HepG2 (cell line): ENCODE results near the gene NIBAN1. TPM values are rescaled to one million over a fixed set of nuclear protein-coding genes. Genes with fewer than 3 reads are reported as not detected.

Source experiments
- ATAC-seq: fragments of 200-7000 bp; cut with Tn5 transposase; 3 replicates; pipeline ENCODE4 v1.9.1; 2020; ENCODE audit warnings: mild to moderate bottlenecking, moderate library complexity
- BruUV-seq: library from RNA; stranded (reverse); fragments of 400-500 nt; replicated peaks from 2 replicates; lab custom pipeline; 2021; lab: Mats Ljungman, UMichigan
- CTCF ChIA-PET: fragments of 300-600 bp; formaldehyde crosslinking; extraction: SDS; loops from one replicate; lab custom pipeline; 2021; ENCODE audit warnings: low total read pairs, inconsistent platforms, low intra/inter-chr PET ratio; lab: Yijun Ruan, JAX
- POLR2A ChIA-PET: fragments of 350-600 bp; sonication (Branson Sonifier 250); formaldehyde crosslinking; loops from one replicate; lab custom pipeline; 2020; ENCODE audit warnings: antibody characterized with exemption, inconsistent platforms; lab: Yijun Ruan, JAX
- DNase-seq: peaks from one replicate; pipeline ENCODE4 v3.0.0-alpha.2; 2015; ENCODE audit warnings: low spot score
- FAIRE-seq: peaks from 3 replicates; lab custom pipeline; 2011; peaks lifted over from hg19 to GRCh38; lab: Jason Lieb, UNC
- H2AFZ ChIP-seq: one replicate; pipeline ENCODE4 v1.6.1; 2011; ENCODE audit warnings: low read length, inconsistent platforms
- H3K27ac ChIP-seq: fragments of 300-600 bp; 3 replicates; pipeline ENCODE4 v1.8.0; 2011; ENCODE audit warnings: mixed run types, mild to moderate bottlenecking, mixed read lengths, low read length, inconsistent platforms; ENCODE audit not compliant: insufficient read depth; ENCODE audit errors: extremely low read length
- H3K27me3 ChIP-seq, 2 experiments: fragments of 200-600 bp in 1 of 2; 2 replicates in 1 of 2; 3 replicates in 1 of 2; pipeline versions ENCODE4 v1.6.0 to v1.8.0; 2011; ENCODE audit warnings: low read length in 2 of 2, mild to moderate bottlenecking in 2 of 2, moderate library complexity in 2 of 2, inconsistent platforms in 1 of 2; ENCODE audit not compliant: insufficient read depth in 2 of 2, control insufficient read depth in 1 of 2
- H3K36me3 ChIP-seq, 2 experiments: fragments of 200-600 bp in 1 of 2; replicated peaks in 1 of 2; 2 replicates in 1 of 2; 3 replicates in 1 of 2; pipeline versions ENCODE4 v1.5.1 to v1.8.0; 2011; ENCODE audit warnings: low read length in 2 of 2, inconsistent platforms in 1 of 2; ENCODE audit not compliant: insufficient read depth in 2 of 2, control insufficient read depth in 1 of 2
- H3K4me1 ChIP-seq: 2 replicates; pipeline ENCODE4 v1.5.1; 2012; ENCODE audit warnings: low read length, inconsistent platforms; ENCODE audit not compliant: insufficient read depth
- H3K4me2 ChIP-seq: 2 replicates; pipeline ENCODE4 v1.6.0; 2011; ENCODE audit warnings: low read depth, low read length, inconsistent platforms
- H3K4me3 ChIP-seq, 3 experiments: fragments of 200-600 bp in 1 of 3; sonication (generic), shearing (Covaris generic) in 1 of 3; replicated peaks in 1 of 3; 2 replicates each; pipeline ENCODE4 v1.5.1; 2011 to 2016; ENCODE audit warnings: low read length in 3 of 3, inconsistent platforms in 2 of 3, low read depth in 2 of 3, mild to moderate bottlenecking in 2 of 3, control low read depth in 1 of 3, mixed read lengths in 1 of 3; ENCODE audit not compliant: insufficient read depth in 1 of 3
- H3K79me2 ChIP-seq: one replicate; pipeline ENCODE4 v1.6.1; 2011; ENCODE audit warnings: low read length, inconsistent platforms; ENCODE audit not compliant: insufficient read depth
- H3K9ac ChIP-seq: 2 replicates; pipeline ENCODE4 v1.6.0; 2011; ENCODE audit warnings: mild to moderate bottlenecking, low read depth, low read length, inconsistent platforms; ENCODE audit not compliant: insufficient read depth
- H3K9me3 ChIP-seq: 2 replicates; pipeline ENCODE4 v1.5.1; 2012; ENCODE audit warnings: mild to moderate bottlenecking, low read length
- H4K20me1 ChIP-seq: 2 replicates; pipeline ENCODE4 v1.6.0; 2011; ENCODE audit warnings: inconsistent platforms, mild to moderate bottlenecking, low read length, moderate library complexity; ENCODE audit not compliant: insufficient read depth
- BCL3 ChIP-seq: sonication (generic); formaldehyde crosslinking; IDR thresholded peaks from 2 replicates; pipeline ENCODE4 v1.5.1; 2020; ENCODE audit warnings: mild to moderate bottlenecking, missing genetic modification reagents, moderate library complexity
- GABPB1 ChIP-seq: IDR thresholded peaks from 2 replicates; pipeline ENCODE4 v1.6.1; 2016; ENCODE audit warnings: mild to moderate bottlenecking, missing genetic modification reagents, moderate library complexity, missing compliant biosample characterization
- JUND ChIP-seq: sonication (generic); formaldehyde crosslinking; IDR thresholded peaks from 2 replicates; pipeline ENCODE4 v1.8.0; 2022; ENCODE audit warnings: mild to moderate bottlenecking, missing genetic modification reagents
- LBX2 ChIP-seq: sonication (generic); formaldehyde crosslinking; IDR thresholded peaks from 2 replicates; pipeline ENCODE4 v1.5.0; 2020; ENCODE audit warnings: missing genetic modification reagents, mild to moderate bottlenecking, borderline replicate concordance
- TARDBP ChIP-seq: sonication (generic); formaldehyde crosslinking; IDR thresholded peaks from 2 replicates; pipeline ENCODE4 v1.8.0; 2022; ENCODE audit warnings: mild to moderate bottlenecking, missing genetic modification reagents
- TEAD3 ChIP-seq: optimal IDR thresholded peaks from 2 replicates; pipeline ENCODE3; 2016; ENCODE audit warnings: borderline replicate concordance
- TGIF2 ChIP-seq: IDR thresholded peaks from 2 replicates; pipeline ENCODE4 v1.6.1; 2016; ENCODE audit warnings: control low read depth, missing compliant biosample characterization
- ZBTB1 ChIP-seq: sonication (generic); formaldehyde crosslinking; IDR thresholded peaks from 2 replicates; pipeline ENCODE4 v1.4.0; 2020; ENCODE audit warnings: missing genetic modification reagents, borderline replicate concordance
- ZHX2 ChIP-seq, 2 experiments: sonication (generic) in 1 of 2; formaldehyde crosslinking in 1 of 2; IDR thresholded peaks; 2 replicates each; pipeline versions ENCODE4 v1.6.1 to v1.9.0; 2014 to 2022; ENCODE audit warnings: antibody characterized with exemption in 1 of 2, borderline replicate concordance in 1 of 2, inconsistent platforms in 1 of 2, low read depth in 1 of 2, missing genetic modification reagents in 1 of 2
- ZNF513 ChIP-seq: sonication (generic); formaldehyde crosslinking; conservative IDR thresholded peaks from 2 replicates; pipeline ENCODE4 v1.5.0; 2020; ENCODE audit warnings: missing genetic modification reagents
- ZNF619 ChIP-seq: sonication (generic); formaldehyde crosslinking; IDR thresholded peaks from 2 replicates; pipeline ENCODE4 v1.4.0; 2020; ENCODE audit warnings: mild to moderate bottlenecking, missing genetic modification reagents
- ZNF7 ChIP-seq: IDR thresholded peaks from 2 replicates; pipeline ENCODE4 v1.6.1; 2016; ENCODE audit warnings: missing biosample characterization, missing genetic modification reagents
- ZNF790 ChIP-seq: sonication (generic); formaldehyde crosslinking; IDR thresholded peaks from 2 replicates; pipeline ENCODE4 v1.8.0; 2022; ENCODE audit warnings: missing genetic modification reagents, mild to moderate bottlenecking, borderline replicate concordance
- ZNF841 ChIP-seq: sonication (generic); formaldehyde crosslinking; IDR thresholded peaks from 2 replicates; pipeline ENCODE4 v1.8.1; 2023; ENCODE audit warnings: missing genetic modification reagents, borderline replicate concordance
- ZNF883 ChIP-seq: sonication (generic); formaldehyde crosslinking; IDR thresholded peaks from 2 replicates; pipeline ENCODE4 v1.5.1; 2020; ENCODE audit warnings: mild to moderate bottlenecking, missing genetic modification reagents; ENCODE audit errors: not compliant biosample characterization
- WGBS: methylation state at CpG from one replicate; pipeline ENCODE4 v1.1.6; 2017; ENCODE audit warnings: low lambda C conversion rate; 5-methylcytosine and 5-hydroxymethylcytosine counted together
- in situ Hi-C: cut with HindIII; loops from 2 replicates; pipeline ENCODE4 v1.10.0; 2017; ENCODE audit warnings: low pct_unique_long_range_greater_than_20kb; ENCODE audit not compliant: extremely low pct_ligation_motif_present
- intact Hi-C: fragments of 100-400 bp; cut with micrococcal nuclease; formaldehyde crosslinking; loops from one replicate; pipeline ENCODE4 v1.10.0; 2022; ENCODE audit not compliant: unreplicated experiment
- polyA plus RNA-seq, 8 experiments: library from polyadenylated mRNA; depleted of rRNA in 3 of 8; stranded (reverse) in 7 of 8; unstranded in 1 of 8; fragments of >200 nt; fragmentation: Illumina TruSeq in 4 of 8; extraction: Trizol in 4 of 8; gene quantifications; 2 replicates each; pipeline versions ENCODE4 v1.2.1 to v1.2.3, GENCODE V29; 2011 to 2016; ENCODE audit warnings: low read depth in 4 of 8, missing spikeins in 1 of 8, mixed read lengths in 1 of 8; ENCODE audit not compliant: insufficient read depth in 1 of 8
- total RNA-seq, 5 experiments: library from RNA; depleted of rRNA; stranded (reverse); fragments of >200 nt; fragmentation: Illumina TruSeq; extraction: Trizol; gene quantifications; 2 replicates each; pipeline ENCODE4 v1.2.3, GENCODE V29; 2016; ENCODE audit warnings: low read depth in 1 of 5

The NIBAN1 gene
- total and polyA plus RNA-seq, 2 of the 13 experiments (the other 11 are each of a cell fraction or from before 2014, with no cell fraction given) = not detected

GRCh38 chr1:184940226-184940625, 34.1 kb downstream of the NIBAN1 start (continued):
- TF ChIP-seq ZHX2 (IDR thresholded peaks at IDR 0.05; ENCODE audit: low read depth) (no peak), ZHX2 (CRISPR knock-in tag; IDR thresholded peaks at IDR 0.05; ENCODE audit: borderline replicate concordance) (no peak), ZNF883 (CRISPR knock-in tag) (no peak), ZNF790 (CRISPR knock-in tag) (no peak)
- TF ChIP-seq, all 625 proteins: peak for 0

GRCh38 chr1:184937729-184938128, 36.6 kb downstream of the NIBAN1 start:
- FAIRE-seq = no peak
- no peak for TF ChIP-seq ZNF619 (CRISPR knock-in tag)
- TF ChIP-seq ZBTB1 (CRISPR knock-in tag) = no peak
- TF ChIP-seq ZNF7 (CRISPR knock-in tag) = no peak
- no peak for TF ChIP-seq ZNF841 (CRISPR knock-in tag)
- no peak for TF ChIP-seq GABPB1 (CRISPR knock-in tag)
- no peak for TF ChIP-seq TGIF2
- no peak for TF ChIP-seq LBX2 (CRISPR knock-in tag)
- no peak for TF ChIP-seq TEAD3 (CRISPR knock-in tag)
- TF ChIP-seq JUND (CRISPR knock-in tag) = no peak
- no peak for TF ChIP-seq ZNF513 (CRISPR knock-in tag)
- TF ChIP-seq TARDBP (CRISPR knock-in tag) = no peak
- TF ChIP-seq BCL3 = no peak

More at GRCh38 chr1:184937729-184938128, 36.6 kb downstream of the NIBAN1 start:
- no TSS peak for BruUV-seq
- no peak for ATAC-seq
- H2AFZ ChIP-seq = no peak overlapping the region
- ChIA-PET CTCF (no interaction called here), POLR2A (no interaction called here)
- H3K4me1 ChIP-seq = no peaks in the 10 kb centered on the region
- H3K4me2 ChIP-seq = no peak overlapping the region
- H3K9me3 ChIP-seq = no peaks in the 10 kb centered on the region
- in situ Hi-C loops (no loop called here), intact Hi-C loops (no loop called here)
- no peaks in the 10 kb centered on the region for H3K79me2 ChIP-seq
- H3K36me3 ChIP-seq = no peaks in the 10 kb centered on the region
- no peak overlapping the region for H3K9ac ChIP-seq
- WGBS = 4% methylated on average over 4 of the region's 4 CpGs
- DNase-seq = no peak
- H3K27ac ChIP-seq = no peak overlapping the region
- no peaks in the 10 kb centered on the region for H4K20me1 ChIP-seq
- H3K27me3 ChIP-seq = peaks cover 0 to 5% of the 10 kb centered on the region in 2 experiments; a peak in 1 of 5 replicates
- H3K4me3 ChIP-seq = no peak overlapping the region
